PFSK-1 (cell line): ENCODE results near the gene HIP1.

ENCODE experiments used
- FOXP2 ChIP-seq: optimal IDR thresholded peaks from 2 replicates; pipeline ENCODE3; 2011; ENCODE audit warnings: borderline replicate concordance, control low read depth, inconsistent platforms; ENCODE audit not compliant: insufficient read depth; ENCODE audit errors: extremely low read length, extremely low read depth
- POLR2AphosphoS5 ChIP-seq: IDR thresholded peaks from 2 replicates; pipeline ENCODE4 v1.6.1; 2012; ENCODE audit warnings: low read depth, mild to moderate bottlenecking, control low read depth, low read length, moderate library complexity
- SIN3A ChIP-seq: IDR thresholded peaks from 2 replicates; pipeline ENCODE4 v1.6.1; 2012; ENCODE audit warnings: mild to moderate bottlenecking, low read length, moderate library complexity, borderline replicate concordance; ENCODE audit not compliant: insufficient read depth
- TAF1 ChIP-seq: IDR thresholded peaks from 2 replicates; pipeline ENCODE4 v1.6.1; 2012; ENCODE audit warnings: low read length, control low read depth, borderline replicate concordance; ENCODE audit not compliant: insufficient read depth
- TF ChIP-seq, protein P1 (sequence below), 2 experiments: IDR thresholded peaks; 2 replicates each; pipeline versions ENCODE4 v1.6.1 to v1.8.0; 2011 to 2012; ENCODE audit warnings: low read depth in 2 of 2, low read length in 2 of 2, control low read depth in 1 of 2, inconsistent platforms in 1 of 2, mild to moderate bottlenecking in 1 of 2, moderate library complexity in 1 of 2; ENCODE audit not compliant: insufficient read depth in 1 of 2

HIP1 gene

GRCh38 chr7:75711076-75711475 is 27.7 kb downstream of the HIP1 start:
- TF ChIP-seq, protein P1, sequence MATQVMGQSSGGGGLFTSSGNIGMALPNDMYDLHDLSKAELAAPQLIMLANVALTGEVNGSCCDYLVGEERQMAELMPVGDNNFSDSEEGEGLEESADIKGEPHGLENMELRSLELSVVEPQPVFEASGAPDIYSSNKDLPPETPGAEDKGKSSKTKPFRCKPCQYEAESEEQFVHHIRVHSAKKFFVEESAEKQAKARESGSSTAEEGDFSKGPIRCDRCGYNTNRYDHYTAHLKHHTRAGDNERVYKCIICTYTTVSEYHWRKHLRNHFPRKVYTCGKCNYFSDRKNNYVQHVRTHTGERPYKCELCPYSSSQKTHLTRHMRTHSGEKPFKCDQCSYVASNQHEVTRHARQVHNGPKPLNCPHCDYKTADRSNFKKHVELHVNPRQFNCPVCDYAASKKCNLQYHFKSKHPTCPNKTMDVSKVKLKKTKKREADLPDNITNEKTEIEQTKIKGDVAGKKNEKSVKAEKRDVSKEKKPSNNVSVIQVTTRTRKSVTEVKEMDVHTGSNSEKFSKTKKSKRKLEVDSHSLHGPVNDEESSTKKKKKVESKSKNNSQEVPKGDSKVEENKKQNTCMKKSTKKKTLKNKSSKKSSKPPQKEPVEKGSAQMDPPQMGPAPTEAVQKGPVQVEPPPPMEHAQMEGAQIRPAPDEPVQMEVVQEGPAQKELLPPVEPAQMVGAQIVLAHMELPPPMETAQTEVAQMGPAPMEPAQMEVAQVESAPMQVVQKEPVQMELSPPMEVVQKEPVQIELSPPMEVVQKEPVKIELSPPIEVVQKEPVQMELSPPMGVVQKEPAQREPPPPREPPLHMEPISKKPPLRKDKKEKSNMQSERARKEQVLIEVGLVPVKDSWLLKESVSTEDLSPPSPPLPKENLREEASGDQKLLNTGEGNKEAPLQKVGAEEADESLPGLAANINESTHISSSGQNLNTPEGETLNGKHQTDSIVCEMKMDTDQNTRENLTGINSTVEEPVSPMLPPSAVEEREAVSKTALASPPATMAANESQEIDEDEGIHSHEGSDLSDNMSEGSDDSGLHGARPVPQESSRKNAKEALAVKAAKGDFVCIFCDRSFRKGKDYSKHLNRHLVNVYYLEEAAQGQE (IDR thresholded peaks at IDR 0.05; ENCODE audit: insufficient read depth in 1 of 2, low read depth in 2 of 2, low read length in 2 of 2), result no peak
- TF ChIP-seq FOXP2 (no peak), SIN3A (no peak), TAF1 (no peak), POLR2AphosphoS5 (no peak)

GRCh38 chr7:75704928-75705327 is 33.8 kb downstream of the HIP1 start:
- TF ChIP-seq POLR2AphosphoS5, result no peak
- TF ChIP-seq FOXP2, result no peak
- TF ChIP-seq TAF1, result no peak
- TF ChIP-seq, protein P1 (IDR thresholded peaks at IDR 0.05; ENCODE audit: insufficient read depth in 1 of 2, low read depth in 2 of 2, low read length in 2 of 2), result no peak
- TF ChIP-seq SIN3A, result no peak

GRCh38 chr7:75702515-75702914 is 36.2 kb downstream of the HIP1 start:
- TF ChIP-seq, protein P1 (IDR thresholded peaks at IDR 0.05; ENCODE audit: insufficient read depth in 1 of 2, low read depth in 2 of 2, low read length in 2 of 2), result no peak
- TF ChIP-seq FOXP2 (no peak), POLR2AphosphoS5 (no peak), SIN3A (no peak), TAF1 (no peak)

- TF ChIP-seq FOXP2, result no peak
- TF ChIP-seq POLR2AphosphoS5, result no peak
- TF ChIP-seq, protein P1 (IDR thresholded peaks at IDR 0.05; ENCODE audit: insufficient read depth in 1 of 2, low read depth in 2 of 2, low read length in 2 of 2), result no peak
- no peak for TF ChIP-seq TAF1
- no peak for TF ChIP-seq SIN3A
These were observed 38.7 kb downstream of the HIP1 start for GRCh38 chr7:75699993-75700392.

GRCh38 chr7:75698358-75698757 is 40.4 kb downstream of the HIP1 start:
- TF ChIP-seq SIN3A, result no peak
- TF ChIP-seq POLR2AphosphoS5, result no peak
- TF ChIP-seq TAF1, result no peak
- TF ChIP-seq FOXP2, result no peak
- TF ChIP-seq, protein P1 (IDR thresholded peaks at IDR 0.05; ENCODE audit: insufficient read depth in 1 of 2, low read depth in 2 of 2, low read length in 2 of 2), result no peak
